LNCAP (cell line): Measurements from ENCODE around the gene PLXNC1.

ENCODE experiments used
- CTCF ChIP-seq: fragments of 450-650 bp; IDR thresholded peaks from 2 replicates; pipeline ENCODE4 v1.5.1; 2017; ENCODE audit warnings: mild to moderate bottlenecking

PLXNC1 gene

GRCh38 chr12:94185801-94186200 lies 37.4 kb downstream of the PLXNC1 start:
- no peak for TF ChIP-seq CTCF

- TF ChIP-seq CTCF, result no peak
Measured at GRCh38 chr12:94186278-94187241, 38.2 kb downstream of the PLXNC1 start.

- no peak for TF ChIP-seq CTCF
Measured at GRCh38 chr12:94187361-94187760, 39.0 kb downstream of the PLXNC1 start.

DNA sequence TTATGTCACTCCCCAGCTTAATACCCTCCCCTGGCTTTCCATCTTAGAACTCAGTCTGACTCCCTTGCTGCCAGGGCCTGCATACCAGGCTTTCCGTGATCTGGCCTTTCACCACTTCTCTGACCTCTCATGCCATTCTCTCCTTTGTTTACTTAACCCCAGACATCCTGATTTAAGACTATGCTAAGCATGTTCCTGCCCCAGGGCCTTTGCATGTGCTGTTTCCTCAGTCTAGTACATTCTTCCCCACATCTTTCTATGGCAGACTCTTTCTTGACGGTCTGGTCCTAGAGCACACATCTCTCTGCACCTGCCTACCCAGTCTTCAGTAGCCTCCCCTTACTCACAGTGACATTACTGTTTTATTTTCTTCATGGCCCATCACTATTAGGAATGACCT lies 42.2 kb downstream of the PLXNC1 start:
- TF ChIP-seq CTCF, result no peak

DNA sequence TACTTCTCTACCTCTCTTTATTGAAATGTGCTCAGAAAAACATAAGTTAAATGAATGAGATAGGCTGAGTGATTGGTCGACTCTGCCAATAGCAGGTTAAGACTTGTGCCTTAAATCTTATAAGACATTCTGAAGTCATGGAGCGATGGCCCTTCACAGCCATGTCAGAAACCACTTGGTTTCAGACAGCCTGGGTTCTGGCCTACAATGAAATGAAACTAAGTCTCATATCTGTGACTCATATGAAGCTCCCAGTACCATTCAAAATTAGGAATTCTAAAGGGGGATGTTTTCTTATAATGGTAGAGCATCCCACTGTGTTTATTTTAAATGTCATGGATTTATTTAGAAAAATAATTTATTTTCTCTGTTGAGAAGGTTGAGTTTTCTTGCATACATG lies 42.6 kb downstream of the PLXNC1 start:
- no peak for TF ChIP-seq CTCF

GRCh38 chr12:94191811-94192210 lies 43.4 kb downstream of the PLXNC1 start:
- no peak for TF ChIP-seq CTCF

DNA sequence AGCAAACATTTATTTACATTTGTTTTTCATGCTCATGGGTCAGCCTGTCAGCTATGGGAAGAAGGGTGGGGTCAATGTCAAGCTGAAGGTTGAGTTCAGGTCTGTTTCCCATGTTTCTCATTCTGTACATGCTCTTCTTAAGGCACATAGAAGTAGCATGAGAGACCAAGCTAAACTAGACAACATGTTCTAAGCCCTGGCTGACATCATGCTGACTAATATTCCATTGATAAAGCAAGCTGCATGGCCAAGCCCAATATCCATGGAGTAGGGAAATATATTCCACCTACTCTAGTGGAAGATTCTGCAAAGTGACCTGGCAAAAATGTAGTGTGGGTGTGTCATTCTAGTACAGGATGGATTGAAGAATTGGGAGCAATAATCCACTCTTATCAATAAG lies 44.1 kb downstream of the PLXNC1 start:
- no peak for TF ChIP-seq CTCF
